T-helper 2 cell treated with Interferon-gamma antibody and Interleukin-4, amounts not matched to agents 100 ng/mL and 5 ng/mL, for 36 hours (primary cell): Measurements from ENCODE around the gene HSPB2. TPM values are rescaled to one million over a fixed set of nuclear protein-coding genes. Genes with fewer than 3 reads are reported as not detected.

Experiments used
- total RNA-seq: library from RNA; stranded (reverse); gene quantifications from 2 replicates; pipeline ENCODE4 v1.2.3, GENCODE V29; 2022

Gene HSPB2
- total RNA-seq, 1 donor from 2014 or later = not detected

Other genes with a start within 250 kb of the HSPB2 start
- 56.3 and 62.2 TPM in 2 replicates for gene PPP2R1B, start 146.3 kb upstream of the HSPB2 start, total RNA-seq
- 31.0 and 31.8 TPM in 2 replicates for gene ALG9, start 41.2 kb upstream of the HSPB2 start, total RNA-seq
- gene FDXACB1, start 33.6 kb upstream of the HSPB2 start, total RNA-seq = 4.8 and 6.1 TPM in 2 replicates
- gene CFAP68, start 33.2 kb upstream of the HSPB2 start, total RNA-seq = 13.9 and 16.2 TPM in 2 replicates
- gene CRYAB, start 964 bp upstream of the HSPB2 start, total RNA-seq = not detected in 2 replicates
- 0.27 TPM in 1 of 2 replicates, not detected in the other for gene C11orf52, start 6.2 kb downstream of the HSPB2 start, total RNA-seq
- 9.2 and 10.9 TPM in 2 replicates for gene DIXDC1, start 24.6 kb downstream of the HSPB2 start, total RNA-seq
- gene DLAT, start 112.7 kb downstream of the HSPB2 start, total RNA-seq = 37.3 and 41.6 TPM in 2 replicates
- 0.43 and 0.59 TPM in 2 replicates for gene PIH1D2, start 161.3 kb downstream of the HSPB2 start, total RNA-seq
- gene NKAPD1, start 161.6 kb downstream of the HSPB2 start, total RNA-seq = 19.5 and 22.8 TPM in 2 replicates
- 52.1 and 57.4 TPM in 2 replicates for gene TIMM8B, start 174.0 kb downstream of the HSPB2 start, total RNA-seq
- gene SDHD, start 174.1 kb downstream of the HSPB2 start, total RNA-seq = 81.1 and 86.7 TPM in 2 replicates